C4-2B (cell line): ENCODE results near the gene JUP.

ENCODE experiments used
- CTCF ChIP-seq: fragments of 450-650 bp; conservative IDR thresholded peaks from 2 replicates; pipeline ENCODE4 v1.5.1; 2017; ENCODE audit warnings: mild to moderate bottlenecking
- ZFX ChIP-seq: fragments of 450-650 bp; IDR thresholded peaks from 2 replicates; pipeline ENCODE4 v1.6.1; 2017

GRCh38 chr17:41823141-41823524, 36.6 kb upstream of the JUP start:
- TF ChIP-seq CTCF, result no peak
- TF ChIP-seq ZFX, result no peak
